ENCODE measurements around the gene ARHGEF11. TPM values are rescaled to one million over a fixed set of nuclear protein-coding genes. Genes with fewer than 3 reads are reported as not detected.

Gene ARHGEF11
- total RNA-seq, 4 donors from 2014 or later = 56.7 to 127 (median 89.9) TPM

DNA sequence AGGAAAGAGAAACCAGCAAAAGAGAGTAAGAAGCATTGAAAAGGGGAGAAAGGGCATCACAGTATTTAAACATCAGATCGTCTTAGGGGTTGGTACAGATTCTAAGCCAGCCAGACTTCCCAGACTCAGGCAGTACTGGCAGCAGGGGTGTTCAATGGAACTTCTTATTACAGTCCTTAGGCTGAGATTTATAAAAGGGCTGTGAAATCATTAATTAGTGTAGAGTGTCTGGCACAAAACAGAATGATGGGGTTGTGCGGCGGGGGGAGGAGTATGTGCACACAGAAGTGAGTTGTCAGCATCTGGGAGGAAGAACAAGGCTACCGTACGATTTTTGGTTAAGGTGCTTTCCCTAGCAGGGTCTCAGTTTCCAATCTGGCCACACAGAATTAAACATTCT lies 38.2 kb downstream of the ARHGEF11 start:
- Histone ChIP-seq H3K27ac (no peak overlapping the region), H3K4me1 (peaks cover 0 to 10% (median 0%) of the 10 kb centered on the region in 4 donors), H3K27me3 (no peaks in the 10 kb centered on the region), H3K4me3 (no peak overlapping the region), H3K36me3 (no peaks in the 10 kb centered on the region), H3K9me3 (no peaks in the 10 kb centered on the region)
- no peak for TF ChIP-seq POLR2A (IDR thresholded peaks at IDR 0.05)
- TF ChIP-seq, protein P1, sequence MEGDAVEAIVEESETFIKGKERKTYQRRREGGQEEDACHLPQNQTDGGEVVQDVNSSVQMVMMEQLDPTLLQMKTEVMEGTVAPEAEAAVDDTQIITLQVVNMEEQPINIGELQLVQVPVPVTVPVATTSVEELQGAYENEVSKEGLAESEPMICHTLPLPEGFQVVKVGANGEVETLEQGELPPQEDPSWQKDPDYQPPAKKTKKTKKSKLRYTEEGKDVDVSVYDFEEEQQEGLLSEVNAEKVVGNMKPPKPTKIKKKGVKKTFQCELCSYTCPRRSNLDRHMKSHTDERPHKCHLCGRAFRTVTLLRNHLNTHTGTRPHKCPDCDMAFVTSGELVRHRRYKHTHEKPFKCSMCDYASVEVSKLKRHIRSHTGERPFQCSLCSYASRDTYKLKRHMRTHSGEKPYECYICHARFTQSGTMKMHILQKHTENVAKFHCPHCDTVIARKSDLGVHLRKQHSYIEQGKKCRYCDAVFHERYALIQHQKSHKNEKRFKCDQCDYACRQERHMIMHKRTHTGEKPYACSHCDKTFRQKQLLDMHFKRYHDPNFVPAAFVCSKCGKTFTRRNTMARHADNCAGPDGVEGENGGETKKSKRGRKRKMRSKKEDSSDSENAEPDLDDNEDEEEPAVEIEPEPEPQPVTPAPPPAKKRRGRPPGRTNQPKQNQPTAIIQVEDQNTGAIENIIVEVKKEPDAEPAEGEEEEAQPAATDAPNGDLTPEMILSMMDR (IDR thresholded peaks at IDR 0.05) = no peak
- DNase-seq = no peak

DNA sequence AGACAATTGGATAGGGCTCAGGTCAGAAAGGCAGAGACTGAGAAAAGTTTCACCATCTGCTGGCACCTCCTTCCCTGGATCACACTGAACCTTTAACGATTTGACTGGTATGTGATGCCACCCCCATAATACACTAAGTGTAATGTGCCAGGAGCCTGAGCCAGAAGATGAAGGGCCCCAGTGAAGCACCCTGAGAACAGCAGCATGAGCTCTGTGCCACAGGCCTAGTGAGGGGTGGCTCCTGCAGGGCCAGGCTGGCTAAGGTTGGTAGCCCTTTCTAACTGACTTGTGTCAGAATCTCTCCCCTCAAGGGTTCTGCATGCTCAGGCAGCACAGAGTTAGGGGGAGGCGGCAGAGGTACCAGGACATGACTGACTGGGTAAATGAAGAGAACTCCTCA lies 38.9 kb downstream of the ARHGEF11 start:
- Histone ChIP-seq H3K4me3 (no peak overlapping the region), H3K4me1 (peaks cover 0 to 10% (median 0%) of the 10 kb centered on the region in 4 donors), H3K9me3 (no peaks in the 10 kb centered on the region), H3K27me3 (no peaks in the 10 kb centered on the region), H3K27ac (no peak overlapping the region), H3K36me3 (no peaks in the 10 kb centered on the region)
- TF ChIP-seq, protein P1 (IDR thresholded peaks at IDR 0.05) = no peak
- TF ChIP-seq POLR2A (IDR thresholded peaks at IDR 0.05) = no peak
- no peak for DNase-seq

DNA sequence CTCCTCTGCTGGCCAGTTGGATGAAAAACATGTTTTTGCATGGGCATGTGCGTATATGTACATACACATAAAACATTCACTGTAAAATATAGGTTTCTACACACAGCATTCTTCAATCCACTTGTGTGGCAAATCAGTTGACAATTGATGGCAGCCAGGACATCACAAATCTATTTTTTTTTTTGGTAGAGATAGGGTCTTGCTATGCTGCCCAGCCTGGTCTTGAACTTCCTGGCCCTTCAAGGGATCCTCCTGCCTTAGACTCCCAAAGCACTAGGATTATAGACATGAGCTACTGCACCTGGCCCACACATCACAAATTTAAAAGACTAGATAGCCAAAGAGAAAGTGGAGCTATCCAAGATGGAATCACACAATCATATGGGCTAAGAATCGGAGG lies 39.6 kb downstream of the ARHGEF11 start:
- Histone ChIP-seq H3K27ac (no peak overlapping the region), H3K4me3 (no peak overlapping the region), H3K4me1 (peaks cover 0 to 10% (median 0%) of the 10 kb centered on the region in 4 donors), H3K27me3 (no peaks in the 10 kb centered on the region), H3K9me3 (no peaks in the 10 kb centered on the region), H3K36me3 (no peaks in the 10 kb centered on the region)
- TF ChIP-seq, protein P1 (IDR thresholded peaks at IDR 0.05) = no peak
- TF ChIP-seq POLR2A (IDR thresholded peaks at IDR 0.05) = no peak
- no peak for DNase-seq

DNA sequence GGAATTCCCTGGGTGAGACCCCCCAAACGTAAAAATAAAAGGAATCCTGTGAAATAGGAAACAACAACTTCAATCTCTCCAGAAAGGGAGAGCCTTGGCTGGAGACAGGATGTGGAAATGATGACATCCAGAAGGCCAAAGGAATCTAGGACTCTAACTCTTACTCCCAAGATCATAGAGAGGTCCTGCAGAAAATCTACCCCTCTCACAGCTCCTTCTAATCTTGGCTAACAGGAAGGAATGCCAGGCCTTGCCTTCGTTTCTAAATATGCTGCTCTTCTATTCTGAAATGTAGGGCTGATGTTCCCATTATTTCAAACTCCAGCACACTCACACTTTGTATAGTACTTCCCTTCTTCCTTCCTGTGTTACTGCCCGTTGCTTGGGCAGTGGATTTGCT lies 40.7 kb downstream of the ARHGEF11 start:
- no peak for TF ChIP-seq POLR2A (IDR thresholded peaks at IDR 0.05)
- TF ChIP-seq, protein P1 (IDR thresholded peaks at IDR 0.05) = no peak
- Histone ChIP-seq H3K4me3 (no peak overlapping the region), H3K36me3 (no peaks in the 10 kb centered on the region), H3K9me3 (no peaks in the 10 kb centered on the region), H3K4me1 (peaks cover 0 to 10% (median 0%) of the 10 kb centered on the region in 4 donors), H3K27me3 (no peaks in the 10 kb centered on the region), H3K27ac (no peak overlapping the region)
- no peak for DNase-seq

DNA sequence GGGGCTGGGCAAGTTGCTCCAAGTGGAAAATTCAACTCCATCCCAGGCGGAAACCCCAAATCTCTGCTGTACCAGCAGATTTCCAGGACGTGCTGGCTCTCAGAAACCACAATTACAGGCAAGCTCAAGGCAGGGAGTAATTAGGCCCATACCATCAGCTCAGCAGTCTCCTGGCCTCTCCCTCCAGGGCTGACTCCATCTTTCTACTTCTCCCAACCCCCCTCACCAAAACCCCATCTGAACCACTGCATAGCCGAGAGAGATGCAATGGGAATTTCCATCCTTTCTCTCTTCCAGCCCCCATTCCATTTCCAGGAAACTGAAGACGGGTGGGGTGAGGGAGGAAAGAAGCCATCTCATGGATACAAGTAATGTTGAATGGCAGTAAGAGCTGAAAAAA lies 41.2 kb downstream of the ARHGEF11 start:
- Histone ChIP-seq H3K9me3 (no peaks in the 10 kb centered on the region), H3K4me3 (no peak overlapping the region), H3K4me1 (peaks cover 0 to 10% (median 0%) of the 10 kb centered on the region in 4 donors), H3K36me3 (no peaks in the 10 kb centered on the region), H3K27me3 (no peaks in the 10 kb centered on the region), H3K27ac (no peak overlapping the region)
- no peak for TF ChIP-seq POLR2A (IDR thresholded peaks at IDR 0.05)
- DNase-seq = no peak

DNA sequence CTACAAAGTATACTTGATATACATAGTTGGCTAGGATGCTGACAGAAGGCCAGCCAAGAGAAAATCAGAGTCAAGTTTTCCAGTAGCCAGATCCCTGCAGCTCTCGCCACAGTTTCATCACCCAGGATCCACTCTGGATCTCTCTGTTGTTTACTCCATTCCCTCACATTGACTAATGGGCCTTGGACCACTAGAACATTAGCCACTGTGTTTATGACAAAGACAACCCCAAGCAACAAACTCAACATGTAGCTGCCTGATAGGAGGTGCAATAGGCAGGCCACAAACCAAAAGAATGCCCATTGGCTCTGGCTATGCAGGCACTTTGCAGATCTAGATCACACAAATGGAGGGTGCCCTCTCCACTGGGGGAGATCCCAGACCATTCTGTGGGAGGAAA lies 44.2 kb downstream of the ARHGEF11 start:
- peaks cover 0 to 10% (median 0%) of the 10 kb centered on the region in 4 donors for H3K4me1 ChIP-seq
- TF ChIP-seq, protein P1 (IDR thresholded peaks at IDR 0.05) = no peak
- TF ChIP-seq POLR2A (IDR thresholded peaks at IDR 0.05) = no peak

More for the DNA sequence above, 44.2 kb downstream of the ARHGEF11 start:
- no peaks in the 10 kb centered on the region for H3K9me3 ChIP-seq
- no peak overlapping the region for H3K27ac ChIP-seq
- no peak for DNase-seq
- no peak overlapping the region for H3K4me3 ChIP-seq
- H3K27me3 ChIP-seq = no peaks in the 10 kb centered on the region
- no peaks in the 10 kb centered on the region for H3K36me3 ChIP-seq

Data from Peyer's patch (tissue), 4 donors.